ENCODE data around the gene DNAH11. TPM values are rescaled to one million over a fixed set of nuclear protein-coding genes. Genes with fewer than 3 reads are reported as not detected.

DNAH11 gene
- total and polyA plus RNA-seq, 2 of the 4 experiments (the other 2 are of a cell fraction): not detected

- H2AK5ac ChIP-seq (ENCODE audit: low read depth, low read length): no peak overlapping the region
- no peak overlapping the region for H2BK20ac ChIP-seq (ENCODE audit: low read depth, low read length)
- no peak overlapping the region for H2BK5ac ChIP-seq (ENCODE audit: low read depth, low read length, poor library complexity, severe bottlenecking)
- ATAC-seq (ENCODE audit: low read depth) (no peak), DNase-seq (no peak)
- TF ChIP-seq MAZ (IDR thresholded peaks at IDR 0.05; ENCODE audit: borderline replicate concordance, low read depth, low read length) (no peak), MAFK (IDR thresholded peaks at IDR 0.05; ENCODE audit: low read depth, low read length) (no peak), ELK1 (IDR thresholded peaks at IDR 0.05; ENCODE audit: borderline replicate concordance, low read depth, low read length) (no peak), RFX5 (IDR thresholded peaks at IDR 0.05; ENCODE audit: low read depth, low read length) (no peak), CHD1 (IDR thresholded peaks at IDR 0.05; ENCODE audit: low read depth, low read length) (no peak), POLR2A (IDR thresholded peaks at IDR 0.05; ENCODE audit: low read depth, low read length) (no peak), FOS (IDR thresholded peaks at IDR 0.05; ENCODE audit: low read depth, low read length) (no peak), BHLHE40 (IDR thresholded peaks at IDR 0.05; ENCODE audit: low read depth, low read length) (no peak), CTCF (conservative IDR thresholded peaks at IDR 0.05; ENCODE audit: low read depth, low read length) (no peak), CEBPB (IDR thresholded peaks at IDR 0.05; ENCODE audit: low read depth, low read length) (no peak), RCOR1 (IDR thresholded peaks at IDR 0.05; ENCODE audit: insufficient replicate concordance, low read length) (no peak), RAD21 (IDR thresholded peaks at IDR 0.05; ENCODE audit: low read length) (no peak), USF2 (IDR thresholded peaks at IDR 0.05; ENCODE audit: low read depth, low read length) (no peak), MXI1 (IDR thresholded peaks at IDR 0.05; ENCODE audit: borderline replicate concordance, low read depth, low read length) (no peak), NFE2L2 (IDR thresholded peaks at IDR 0.05; ENCODE audit: low read depth, low read length) (no peak), SMC3 (IDR thresholded peaks at IDR 0.05; ENCODE audit: low read depth, low read length) (no peak)
- no peaks in the 10 kb centered on the region for H3K4me1 ChIP-seq (ENCODE audit: control insufficient read depth, insufficient read depth, low read length)
- H3K23ac ChIP-seq (ENCODE audit: low read depth, low read length): no peak overlapping the region
- no peak overlapping the region for H4K5ac ChIP-seq (ENCODE audit: low read depth, low read length)
- 93% methylated on average over 3 of the region's 6 CpGs; no CpG with 5 or more reads in 1 of the 2 experiments for WGBS, 2 experiments (ENCODE audit: extremely low coverage in 2 of 2, insufficient read length in 1 of 2)
- no peak overlapping the region for H3K4ac ChIP-seq (ENCODE audit: low read depth, low read length)
- POLR2A ChIA-PET (ENCODE audit: unreplicated experiment): no interaction called here
- dilution Hi-C loops (cut with HindIII; ENCODE audit: low sequenced_read_pairs, unreplicated experiment): no loop called here
- 0 out of 2 replicates have a peak, but pooled peaks cover 3% of the 10 kb centered on the region for H3K9me1 ChIP-seq (ENCODE audit: insufficient read depth, low read length)
- BruUV-seq (replicated peaks): no TSS peak
- H3K9ac ChIP-seq (ENCODE audit: low read depth, low read length): no peak overlapping the region
- H3K4me2 ChIP-seq (ENCODE audit: low read depth, low read length): no peak overlapping the region
- H3K36me3 ChIP-seq (ENCODE audit: control insufficient read depth, insufficient read depth, low read length): peaks cover 28% of the 10 kb centered on the region
- H2BK120ac ChIP-seq (ENCODE audit: low read depth, low read length): no peak overlapping the region
- intact Hi-C loops (cut with micrococcal nuclease): no loop called here
- no peak overlapping the region for H3K14ac ChIP-seq (replicated peaks; ENCODE audit: low read depth, low read length)
- CTCF ChIA-PET: interaction anchor here (1.0 kb wide), 1 partner anchor 580 kb away, joined by 3 read pairs; no protein-coding TSS in a partner anchor
- no peaks in the 10 kb centered on the region for H4K20me1 ChIP-seq (ENCODE audit: insufficient read depth, low read length)
- H4K91ac ChIP-seq (ENCODE audit: insufficient read depth, low read depth, low read length): no peak overlapping the region
- H3K27ac ChIP-seq (ENCODE audit: insufficient read depth, low read length): no peak overlapping the region
- H2AFZ ChIP-seq (replicated peaks; ENCODE audit: low read length, poor library complexity): no peak overlapping the region
- H4K8ac ChIP-seq (ENCODE audit: low read depth in 2 of 2, low read length in 2 of 2): no peak overlapping the region
- no peaks in the 10 kb centered on the region for H3K27me3 ChIP-seq (ENCODE audit: control insufficient read depth, insufficient read depth, low read length)
- H3K9me3 ChIP-seq (ENCODE audit: control insufficient read depth, insufficient read depth, low read length): no peaks in the 10 kb centered on the region
- no peak overlapping the region for H2AK9ac ChIP-seq (replicated peaks; ENCODE audit: low read depth, low read length, poor library complexity)
- H2BK15ac ChIP-seq (ENCODE audit: low read depth, low read length): no peak overlapping the region
- no peak overlapping the region for H3K18ac ChIP-seq (ENCODE audit: low read depth, low read length)
- in situ Hi-C loops (cut with MboI; ENCODE audit: low sequenced_read_pairs): no loop called here
- H3K4me3 ChIP-seq (ENCODE audit: insufficient read depth, low read depth, low read length): no peak overlapping the region
- peaks cover 0 to 2% of the 10 kb centered on the region in 2 experiments; a peak in 1 of 4 replicates for H3K79me1 ChIP-seq (ENCODE audit: low read depth in 1 of 2, low read length in 2 of 2)
- H3K56ac ChIP-seq (ENCODE audit: extremely low read depth, insufficient read depth, low read length): no peak overlapping the region
Observed at GRCh38 chr7:21910253-21910652, 367.4 kb downstream of the DNAH11 start.

All from IMR-90 (cell line).